Thymus (tissue), 11 donors: ENCODE data around the gene XRCC3. TPM values are rescaled to one million over a fixed set of nuclear protein-coding genes. Genes with fewer than 3 reads are reported as not detected.

Source experiments
- DNase-seq, 9 donors: peaks; one replicate each; pipeline ENCODE4 v3.0.0-alpha.2; 2013; ENCODE audit warnings: low spot score in 9 of 9, low read depth in 6 of 9, missing footprints in 1 of 9
- H3K27ac ChIP-seq, 2 donors: one replicate each; pipeline ENCODE4 v1.5.1; 2013; ENCODE audit warnings: control low read depth in 1 of 2, low read depth in 1 of 2, low read length in 1 of 2, mild to moderate bottlenecking in 1 of 2, moderate library complexity in 1 of 2
- H3K27me3 ChIP-seq, 2 donors: one replicate each; pipeline ENCODE4 v1.5.1; 2013; ENCODE audit warnings: low read length in 1 of 2; ENCODE audit not compliant: control insufficient read depth in 2 of 2, insufficient read depth in 1 of 2
- H3K36me3 ChIP-seq, 2 donors: one replicate each; pipeline ENCODE4 v1.5.1; 2013; ENCODE audit warnings: low read length in 1 of 2, mild to moderate bottlenecking in 1 of 2, moderate library complexity in 1 of 2; ENCODE audit not compliant: control insufficient read depth in 2 of 2, insufficient read depth in 2 of 2
- H3K4me1 ChIP-seq, 2 donors: one replicate each; pipeline ENCODE4 v1.5.1; 2013; ENCODE audit warnings: low read length in 2 of 2; ENCODE audit not compliant: control insufficient read depth in 2 of 2, insufficient read depth in 2 of 2
- H3K4me3 ChIP-seq, 2 donors: one replicate each; pipeline ENCODE4 v1.5.1; 2013; ENCODE audit warnings: low read length in 2 of 2, control low read depth in 1 of 2, mild to moderate bottlenecking in 1 of 2
- H3K9me3 ChIP-seq, 2 donors: one replicate each; pipeline ENCODE4 v1.5.1; 2013; ENCODE audit warnings: low read length in 1 of 2, mild to moderate bottlenecking in 1 of 2; ENCODE audit not compliant: control insufficient read depth in 2 of 2, insufficient read depth in 1 of 2
- WGBS: extraction: QIAGEN DNeasy Blood & Tissue Kit; methylation state at CpG from one replicate; pipeline ENCODE4 v1.1.7; 2013; 5-methylcytosine and 5-hydroxymethylcytosine counted together
- polyA plus RNA-seq: library from polyadenylated mRNA; stranded (reverse); fragments of 200-250 nt; gene quantifications from one replicate; pipeline ENCODE4 v1.2.3, GENCODE V29; 2013
- total RNA-seq: library from RNA; stranded (reverse); fragments of 120-200 nt; gene quantifications from one replicate; pipeline ENCODE4 v1.2.4, GENCODE V29; 2013
- donor health status: healthy.

The XRCC3 gene
- total and polyA plus RNA-seq, 2 donors = 4.4 to 15.9 TPM

DNA sequence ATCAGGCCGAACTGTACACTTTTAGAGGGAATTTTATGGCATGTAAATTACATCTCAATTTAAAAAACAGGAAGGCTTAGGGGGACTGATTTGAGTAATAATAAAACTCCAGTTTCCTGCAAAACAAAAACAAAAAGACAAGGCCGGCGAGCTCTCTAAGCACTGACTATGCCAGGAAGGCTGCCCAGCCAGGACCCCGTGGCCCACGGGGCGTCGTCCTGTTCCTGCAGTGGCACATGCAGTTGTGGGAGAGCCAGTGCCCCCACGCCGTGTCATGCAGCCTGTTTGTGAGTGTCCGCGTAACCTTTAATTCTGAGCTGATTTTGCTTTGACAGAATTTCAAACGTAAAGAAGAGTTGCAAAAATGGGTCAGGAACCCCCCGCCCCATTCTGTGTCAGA is 10.5 kb downstream of the XRCC3 start:
- Histone ChIP-seq H3K4me1 (no peaks in the 10 kb centered on the region), H3K9me3 (no peaks in the 10 kb centered on the region), H3K27ac (no peak overlapping the region), H3K4me3 (no peak overlapping the region), H3K27me3 (no peaks in the 10 kb centered on the region), H3K36me3 (peaks cover 81 to 87% of the 10 kb centered on the region in 2 donors)
- no peak for DNase-seq
- 89% methylated on average over 13 of the region's 13 CpGs for WGBS

DNA sequence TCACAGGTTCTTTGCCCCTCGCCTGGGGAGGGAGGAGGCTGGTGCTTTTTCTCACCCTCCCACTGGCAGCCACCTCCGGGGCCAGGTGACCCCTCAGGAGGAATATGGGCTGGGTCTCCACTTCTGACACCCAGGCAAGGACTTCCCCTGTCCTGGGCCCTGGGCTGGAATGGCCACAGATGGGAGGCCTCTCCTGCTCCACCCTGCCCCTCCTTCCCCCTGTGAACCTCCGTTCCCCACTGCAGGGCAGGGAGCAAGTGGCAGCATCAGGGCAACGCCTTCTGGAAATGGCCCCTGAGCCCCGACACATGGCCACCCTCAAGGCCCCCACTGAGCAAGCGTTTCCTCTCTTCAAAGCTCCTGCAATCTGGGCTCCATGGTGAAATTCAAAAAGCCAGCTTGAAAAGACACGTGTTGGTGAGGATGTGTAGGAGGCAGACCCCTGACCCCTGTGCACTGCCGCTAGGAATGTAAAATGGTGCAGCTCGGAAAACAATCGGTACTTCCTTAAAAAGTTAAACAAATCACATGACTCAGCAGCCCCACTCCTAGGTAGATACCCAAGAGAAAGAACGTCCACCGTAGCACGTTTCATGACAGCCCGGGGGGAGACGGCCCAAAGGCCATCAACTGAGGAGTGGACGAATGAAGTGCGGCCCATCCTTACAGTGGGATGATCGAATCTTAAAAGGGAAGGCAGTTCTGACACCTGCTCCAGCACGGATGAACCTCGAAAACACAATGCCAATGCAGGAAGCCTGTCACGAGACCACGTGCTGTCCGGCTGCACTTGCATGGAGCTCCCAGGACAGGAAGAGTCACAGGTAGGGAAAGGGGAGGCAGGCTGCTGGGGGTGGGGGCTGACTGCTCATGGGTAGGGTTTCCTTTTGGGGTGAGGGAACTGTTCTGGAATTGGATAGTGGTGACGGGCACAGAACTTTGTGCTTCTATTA is 11.5 kb downstream of the XRCC3 start:
- Histone ChIP-seq H3K9me3 (no peaks in the 10 kb centered on the region), H3K4me1 (peaks cover 2 to 6% of the 10 kb centered on the region in 2 donors)
- DNase-seq = no peak

DNA sequence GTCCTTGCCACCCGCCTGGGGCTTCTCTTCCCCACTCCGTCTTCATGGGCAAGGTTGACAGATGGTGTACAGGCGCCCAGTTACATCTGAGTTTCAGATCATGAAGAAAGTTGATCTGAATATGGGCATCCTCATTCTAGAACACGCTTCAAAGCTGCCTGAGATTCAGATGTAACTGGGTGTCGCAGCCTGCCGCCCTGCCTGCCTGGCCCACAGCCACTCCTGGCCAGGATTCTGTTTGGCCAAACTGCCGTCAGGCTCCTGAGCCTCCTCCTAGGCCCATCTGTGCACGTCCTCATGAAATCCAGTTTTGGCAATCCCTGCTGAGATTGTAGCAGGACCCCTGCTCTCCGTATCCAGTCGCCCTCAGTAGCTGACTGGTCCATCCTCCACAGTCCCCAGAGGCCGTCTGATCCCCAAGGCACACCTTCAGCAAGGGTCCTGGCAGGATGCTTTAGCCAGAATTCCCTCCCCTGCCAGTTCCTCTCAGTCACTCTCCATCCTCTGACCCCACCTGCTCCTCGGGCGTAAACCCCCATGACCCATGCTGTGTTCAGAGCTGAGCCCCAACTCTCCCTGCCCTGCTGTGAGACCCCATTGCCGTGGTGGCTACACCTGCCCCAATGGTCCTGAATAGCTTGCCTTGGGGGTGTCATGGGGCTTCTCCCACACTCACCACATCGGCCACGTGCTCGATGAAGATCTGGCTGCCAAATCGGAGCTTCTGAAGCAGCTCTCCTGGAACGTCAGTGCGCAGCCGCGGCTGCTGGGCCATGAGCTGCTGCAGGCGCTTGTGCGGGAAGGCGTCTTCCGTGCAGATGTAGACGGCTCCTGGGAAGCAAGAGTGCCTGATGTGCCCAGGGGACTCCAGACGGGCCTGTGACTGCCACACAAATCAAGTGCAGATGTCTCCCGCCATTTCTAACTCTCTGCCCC is 12.5 kb downstream of the XRCC3 start:
- no peak overlapping the region for H3K4me3 ChIP-seq
- peaks cover 82 to 86% of the 10 kb centered on the region in 2 donors for H3K36me3 ChIP-seq
- H3K9me3 ChIP-seq = no peaks in the 10 kb centered on the region
- no peaks in the 10 kb centered on the region for H3K27me3 ChIP-seq
- no peak for DNase-seq
- peaks cover 10 to 13% of the 10 kb centered on the region in 2 donors for H3K4me1 ChIP-seq
- no peak overlapping the region for H3K27ac ChIP-seq
- 98% methylated on average over 29 of the region's 29 CpGs for WGBS

More for the DNA sequence above, 11.5 kb downstream of the XRCC3 start:
- Histone ChIP-seq H3K36me3 (peaks cover 81 to 87% of the 10 kb centered on the region in 2 donors), H3K4me3 (no peak overlapping the region), H3K27ac (no peak overlapping the region), H3K27me3 (no peaks in the 10 kb centered on the region)
- 93% methylated on average over 24 of the region's 24 CpGs for WGBS

DNA sequence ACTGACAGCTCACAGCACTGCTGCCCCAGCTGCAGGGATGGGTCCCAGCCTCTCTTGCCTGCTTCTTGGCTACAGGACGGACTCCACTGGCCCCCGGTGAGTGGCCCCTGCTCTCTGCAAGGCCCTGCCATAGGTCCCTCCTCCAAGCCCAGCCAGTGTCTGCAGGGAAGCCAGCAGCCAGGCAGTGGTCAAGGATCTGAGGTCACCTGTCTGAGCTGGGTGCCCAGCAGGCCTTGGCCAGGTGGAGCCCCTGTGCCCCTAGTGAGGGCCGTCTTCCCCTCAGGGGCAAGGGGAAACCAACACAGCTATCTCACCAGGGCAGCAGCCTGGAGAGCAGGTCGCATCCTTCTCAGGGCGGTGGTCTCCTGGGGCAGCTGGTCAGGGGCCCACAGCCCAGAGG is 13.2 kb downstream of the XRCC3 start:
- DNase-seq = no peak
- Histone ChIP-seq H3K27ac (no peak overlapping the region), H3K36me3 (peaks cover 83 to 85% of the 10 kb centered on the region in 2 donors)

DNA sequence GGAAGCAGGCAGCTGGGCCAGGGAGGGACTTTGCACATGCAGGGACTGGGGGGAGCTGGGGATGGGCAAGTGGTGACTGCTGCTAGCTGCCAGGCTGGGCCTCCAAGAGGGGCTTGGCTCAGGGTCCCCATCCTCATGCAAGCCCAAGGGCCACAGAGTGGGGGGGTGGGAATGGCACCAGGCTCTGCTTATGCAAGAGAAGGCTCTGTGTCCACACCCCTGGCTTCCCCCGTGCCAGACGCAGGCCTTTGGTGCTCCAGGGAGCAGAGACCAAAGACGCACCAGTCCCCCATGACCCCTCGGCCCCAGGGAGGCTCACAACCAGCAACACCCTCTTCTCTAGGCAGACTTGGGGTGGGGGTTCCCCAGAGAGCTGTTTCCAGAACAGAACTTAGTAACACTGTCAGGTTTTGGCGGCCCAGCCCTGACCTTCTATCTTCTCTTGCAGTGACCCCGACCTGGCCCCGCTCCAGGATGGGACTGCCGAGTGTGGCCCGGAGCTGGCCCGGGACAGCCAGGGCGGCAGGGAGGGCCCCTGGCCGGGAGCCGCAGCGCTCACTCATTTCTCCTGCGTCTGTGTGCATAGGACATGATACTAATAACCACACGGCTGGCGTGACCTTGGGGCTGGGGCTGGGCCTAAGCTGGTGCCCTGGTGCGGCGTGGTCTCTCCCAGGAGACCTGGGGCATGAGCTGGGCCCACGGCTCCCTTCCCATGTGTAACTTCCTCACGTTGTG is 14.3 kb downstream of the XRCC3 start:
- Histone ChIP-seq H3K4me3 (no peak overlapping the region), H3K4me1 (peaks cover 10 to 20% of the 10 kb centered on the region in 2 donors), H3K27me3 (no peaks in the 10 kb centered on the region), H3K36me3 (peaks cover 80 to 82% of the 10 kb centered on the region in 2 donors), H3K9me3 (no peaks in the 10 kb centered on the region), H3K27ac (no peak overlapping the region)
- no peak for DNase-seq
- 98% methylated on average over 21 of the region's 21 CpGs for WGBS

More for the DNA sequence above, 13.2 kb downstream of the XRCC3 start:
- over 99% methylated on average over 5 of the region's 5 CpGs for WGBS
- Histone ChIP-seq H3K27me3 (no peaks in the 10 kb centered on the region), H3K9me3 (no peaks in the 10 kb centered on the region), H3K4me1 (peaks cover 10 to 15% of the 10 kb centered on the region in 2 donors), H3K4me3 (no peak overlapping the region)

DNA sequence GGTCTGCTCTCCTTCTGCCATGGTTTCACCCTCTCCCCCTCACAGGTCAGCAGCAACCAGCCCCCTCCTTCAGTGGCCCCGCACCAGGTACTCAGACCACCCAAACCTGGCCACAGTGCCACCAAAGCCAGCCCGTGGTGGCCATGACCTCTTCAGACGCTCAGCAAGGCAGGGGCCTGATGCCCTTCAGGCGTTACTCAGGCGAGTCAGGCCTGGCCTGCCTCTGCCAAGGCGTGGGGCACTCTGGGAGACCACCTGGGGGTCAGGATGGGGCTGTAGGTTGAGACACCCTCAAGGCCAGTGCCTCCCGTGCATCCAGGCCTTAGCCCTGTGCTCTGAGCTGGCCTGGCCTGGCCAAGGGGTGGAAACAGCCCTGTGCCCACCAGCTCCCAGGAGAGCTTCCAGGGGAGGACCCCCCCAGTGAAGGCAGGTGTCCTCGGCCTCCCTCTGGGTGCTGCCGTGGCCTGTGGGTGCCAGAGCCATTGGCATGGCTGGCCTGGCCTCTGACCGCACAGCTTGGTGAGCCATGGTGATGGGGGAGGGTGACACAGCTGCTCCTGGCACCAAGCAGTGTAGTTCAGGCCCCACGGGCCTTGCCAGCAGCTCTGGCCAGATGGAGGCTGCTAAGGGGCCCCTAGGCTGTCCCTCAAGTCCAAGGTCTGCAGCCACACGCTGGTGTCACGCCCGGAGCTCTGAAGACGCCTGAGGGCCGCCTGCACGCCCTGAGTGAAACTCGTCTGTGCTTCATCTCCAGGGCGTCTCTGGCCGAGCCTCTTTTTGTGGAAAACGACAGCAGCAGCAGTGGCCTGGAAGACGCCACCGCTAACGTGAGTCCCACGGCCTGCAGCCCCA is 15.1 kb downstream of the XRCC3 start:
- WGBS = 97% methylated on average over 25 of the region's 25 CpGs
- H3K4me1 ChIP-seq = peaks cover 10 to 24% of the 10 kb centered on the region in 2 donors
- no peaks in the 10 kb centered on the region for H3K27me3 ChIP-seq
- no peaks in the 10 kb centered on the region for H3K9me3 ChIP-seq
- DNase-seq = no peak
- H3K36me3 ChIP-seq = peaks cover 81 to 82% of the 10 kb centered on the region in 2 donors
- no peak overlapping the region for H3K4me3 ChIP-seq
- no peak overlapping the region for H3K27ac ChIP-seq

DNA sequence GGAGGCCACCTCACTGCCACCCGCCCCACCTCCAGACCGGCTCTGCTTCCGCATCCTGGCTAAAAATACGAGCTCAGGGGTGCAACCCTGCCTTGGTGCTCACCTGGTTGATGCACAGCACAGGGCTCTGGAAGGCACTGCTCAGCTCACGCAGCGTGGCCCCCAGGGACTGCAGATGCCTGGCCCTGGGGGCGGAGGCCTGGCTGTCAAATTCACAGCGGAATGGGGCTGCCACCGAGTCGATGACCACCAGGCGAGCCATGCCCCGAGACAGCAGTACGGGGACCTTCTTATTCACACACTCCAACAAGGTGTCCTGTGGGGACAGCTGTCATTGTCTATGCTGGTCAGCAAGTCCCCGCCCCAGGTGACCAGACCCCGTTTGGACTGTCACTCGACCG is 16.0 kb downstream of the XRCC3 start:
- whole genome bisulfite sequencing = 97% methylated on average over 17 of the region's 17 CpGs
- no peak for DNase-seq
- Histone ChIP-seq H3K9me3 (no peaks in the 10 kb centered on the region), H3K4me3 (no peak overlapping the region), H3K27ac (no peak overlapping the region), H3K4me1 (peaks cover 10 to 24% of the 10 kb centered on the region in 2 donors), H3K36me3 (peaks cover 83 to 87% of the 10 kb centered on the region in 2 donors), H3K27me3 (no peaks in the 10 kb centered on the region)
